IPS-18c (cell line): ENCODE data around the gene ZNF791.

Experiments
- H3K4me3 ChIP-seq: 2 replicates; pipeline ENCODE4 v1.7.0; 2013; ENCODE audit warnings: low read depth, mild to moderate bottlenecking, low read length, moderate library complexity; ENCODE audit not compliant: insufficient read depth
- H3K9me3 ChIP-seq: one replicate; pipeline ENCODE4 v1.6.1; 2013; ENCODE audit warnings: mild to moderate bottlenecking, low read length, moderate library complexity; ENCODE audit not compliant: control insufficient read depth, insufficient read depth

The ZNF791 gene

DNA sequence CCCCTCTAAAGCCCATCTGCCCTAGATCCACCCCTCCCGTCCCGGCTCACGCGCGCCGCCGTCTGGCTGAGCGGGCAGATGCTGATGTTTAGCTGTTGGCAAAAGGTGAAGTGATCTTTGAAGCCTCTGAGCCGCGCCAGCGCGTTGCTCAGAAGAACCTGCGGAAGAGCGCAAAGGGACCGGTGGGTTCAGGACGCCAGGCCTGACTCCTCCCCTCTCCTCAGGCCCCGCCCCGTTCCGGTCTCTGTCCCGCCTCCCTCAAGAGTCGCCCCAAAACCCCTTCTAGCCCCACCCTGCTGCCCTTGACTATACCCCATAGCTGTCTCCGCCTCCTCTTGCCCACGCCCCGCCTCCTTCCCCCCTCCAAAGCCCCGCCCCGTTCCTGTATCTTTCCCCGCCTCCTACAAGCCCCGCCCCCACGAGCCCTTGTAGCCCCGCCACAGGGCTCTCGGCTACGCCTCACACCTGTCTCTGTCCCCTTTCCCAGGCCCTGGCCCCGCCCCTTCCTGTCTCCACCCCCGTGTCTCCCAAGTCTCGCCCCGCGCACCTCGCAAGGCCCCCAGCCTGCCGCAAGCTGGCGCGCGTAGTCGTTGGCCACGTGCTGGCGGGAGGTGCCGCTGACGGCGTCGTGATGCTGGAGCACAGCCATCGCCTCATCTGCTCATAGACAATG, 46.3 kb downstream of the ZNF791 start:
- Histone ChIP-seq H3K4me3 (peak overlapping the region; percentile 11; the same call in 1 of the 2 replicates), H3K9me3 (no peaks in the 10 kb centered on the region)

DNA sequence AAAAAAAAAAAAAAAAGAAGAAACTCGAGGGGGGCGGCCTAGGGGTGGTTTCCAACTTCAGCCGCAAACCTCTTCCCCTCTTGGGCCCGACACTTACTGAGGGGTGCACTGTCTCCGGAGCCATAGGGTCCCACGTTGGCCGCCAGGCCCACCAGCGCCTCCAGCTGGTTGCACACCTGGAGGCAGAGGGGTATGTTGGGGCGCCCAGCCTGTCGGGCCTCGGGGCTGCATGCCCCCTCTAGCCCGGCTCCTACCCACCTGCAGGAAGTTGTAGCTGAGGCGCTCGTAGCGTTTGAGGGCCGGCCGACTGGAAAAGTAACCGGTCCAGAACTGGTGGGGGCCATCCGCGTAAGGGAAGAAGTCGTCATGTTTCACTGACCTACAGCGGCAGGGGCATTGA, 47.2 kb downstream of the ZNF791 start:
- no peak overlapping the region for H3K4me3 ChIP-seq
- H3K9me3 ChIP-seq: no peaks in the 10 kb centered on the region

DNA sequence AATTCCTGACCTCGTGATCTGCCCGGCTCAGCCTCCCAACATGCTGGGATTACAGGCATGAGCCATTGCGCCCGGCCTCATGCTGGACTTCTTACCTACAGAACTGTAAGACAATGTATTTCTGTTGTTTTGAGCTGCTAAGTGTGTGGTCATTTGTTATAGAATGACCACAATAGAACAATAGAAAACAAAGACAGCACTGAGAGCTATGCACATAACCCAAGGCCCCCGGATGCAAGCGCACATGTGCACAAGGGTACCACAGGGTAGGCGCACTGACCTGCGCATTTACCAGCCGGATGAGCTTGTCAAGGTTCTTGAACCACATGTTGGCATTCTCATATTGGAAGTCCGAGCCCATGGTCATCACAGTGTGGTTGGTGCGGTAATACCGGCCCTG, 50.3 kb downstream of the ZNF791 start:
- H3K4me3 ChIP-seq: no peak overlapping the region
- H3K9me3 ChIP-seq: no peaks in the 10 kb centered on the region

DNA sequence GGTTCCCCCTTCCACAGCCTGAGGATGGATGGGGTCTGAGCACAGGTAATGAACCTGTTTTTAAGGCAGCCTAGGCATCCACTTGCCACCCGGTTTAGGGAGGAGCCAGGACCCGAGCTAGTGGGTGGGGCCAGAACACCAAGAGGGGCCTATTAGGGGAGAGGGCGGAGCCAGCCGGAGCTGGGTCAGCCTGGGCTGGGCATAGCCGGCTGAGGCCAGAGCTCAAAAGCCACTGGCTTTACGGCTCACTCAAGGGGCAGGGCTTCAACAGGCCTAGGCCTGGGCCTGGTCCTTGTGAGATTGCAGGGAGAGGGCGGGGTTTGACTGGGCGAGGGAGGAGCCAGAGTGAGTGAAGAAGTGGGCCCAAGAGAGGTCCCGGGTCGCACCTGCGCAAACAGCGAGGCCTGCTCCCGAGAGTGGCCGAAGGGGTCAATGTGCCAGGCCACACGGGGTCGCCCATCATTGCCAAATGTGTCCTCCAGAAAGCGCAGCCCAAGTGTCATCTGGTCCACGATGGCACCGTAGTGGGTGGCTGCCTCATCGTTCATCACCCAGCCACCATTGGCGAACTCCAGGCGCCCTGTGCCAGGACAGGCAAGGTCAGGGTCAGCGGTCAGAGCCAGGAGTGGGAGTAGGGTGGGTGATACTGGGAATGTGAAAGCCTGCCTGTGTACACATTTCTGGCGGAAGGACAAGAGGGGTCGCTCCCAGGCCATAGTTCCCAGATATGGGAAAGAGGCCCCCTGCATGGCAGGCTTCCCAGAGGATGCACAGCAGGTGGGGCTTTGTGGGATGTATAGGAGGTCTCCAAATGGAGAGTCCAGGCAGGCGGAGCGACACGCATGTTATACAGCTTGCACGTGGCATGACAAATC, 53.9 kb downstream of the ZNF791 start:
- Histone ChIP-seq H3K4me3 (no peak overlapping the region; the same call in 1 of the 2 replicates), H3K9me3 (peaks cover 2% of the 10 kb centered on the region)

DNA sequence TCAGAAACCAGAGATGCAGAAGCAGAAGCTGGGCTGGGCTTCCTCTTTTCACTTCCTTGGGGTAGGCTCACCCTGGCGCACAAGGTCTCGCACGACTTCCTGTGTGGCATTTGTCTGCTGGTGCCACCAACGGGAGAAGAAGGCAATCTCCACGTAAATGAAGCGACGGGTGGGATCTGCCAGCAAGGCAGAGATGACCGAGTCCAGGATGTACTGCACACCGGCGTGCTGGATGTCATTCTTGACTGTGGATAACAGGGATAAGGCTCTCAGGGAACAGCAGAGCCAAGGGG, 54.5 kb downstream of the ZNF791 start:
- no peak overlapping the region for H3K4me3 ChIP-seq
- H3K9me3 ChIP-seq: peaks cover 2% of the 10 kb centered on the region

DNA sequence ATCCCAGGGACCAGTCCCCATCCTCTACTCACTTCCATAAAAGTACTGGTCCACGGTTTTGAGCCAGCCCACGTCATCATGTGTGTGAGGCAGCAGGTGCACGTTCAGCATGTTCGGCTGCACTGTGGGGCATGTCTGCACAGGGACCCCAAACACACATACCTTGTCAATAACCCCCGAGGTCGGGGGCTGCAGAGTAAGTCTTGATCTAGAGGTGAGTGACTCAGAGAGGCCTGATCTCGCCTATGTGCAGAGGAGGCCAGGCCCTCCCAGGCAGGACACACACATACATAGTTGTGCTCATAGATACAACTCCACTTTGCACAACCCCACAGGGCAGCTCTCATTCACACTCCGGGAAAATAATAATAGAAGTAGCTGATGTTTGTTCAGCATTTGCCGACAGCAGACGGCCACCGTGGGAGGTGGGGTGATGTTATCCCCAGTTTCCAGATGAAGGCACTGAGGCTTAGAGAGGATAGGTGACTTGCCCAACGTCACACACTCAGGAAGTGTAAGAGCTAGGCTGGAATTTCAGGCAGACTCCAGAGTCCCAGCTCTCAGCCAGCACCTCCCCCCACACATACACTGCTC, 55.0 kb downstream of the ZNF791 start:
- H3K9me3 ChIP-seq: peaks cover 2% of the 10 kb centered on the region

DNA sequence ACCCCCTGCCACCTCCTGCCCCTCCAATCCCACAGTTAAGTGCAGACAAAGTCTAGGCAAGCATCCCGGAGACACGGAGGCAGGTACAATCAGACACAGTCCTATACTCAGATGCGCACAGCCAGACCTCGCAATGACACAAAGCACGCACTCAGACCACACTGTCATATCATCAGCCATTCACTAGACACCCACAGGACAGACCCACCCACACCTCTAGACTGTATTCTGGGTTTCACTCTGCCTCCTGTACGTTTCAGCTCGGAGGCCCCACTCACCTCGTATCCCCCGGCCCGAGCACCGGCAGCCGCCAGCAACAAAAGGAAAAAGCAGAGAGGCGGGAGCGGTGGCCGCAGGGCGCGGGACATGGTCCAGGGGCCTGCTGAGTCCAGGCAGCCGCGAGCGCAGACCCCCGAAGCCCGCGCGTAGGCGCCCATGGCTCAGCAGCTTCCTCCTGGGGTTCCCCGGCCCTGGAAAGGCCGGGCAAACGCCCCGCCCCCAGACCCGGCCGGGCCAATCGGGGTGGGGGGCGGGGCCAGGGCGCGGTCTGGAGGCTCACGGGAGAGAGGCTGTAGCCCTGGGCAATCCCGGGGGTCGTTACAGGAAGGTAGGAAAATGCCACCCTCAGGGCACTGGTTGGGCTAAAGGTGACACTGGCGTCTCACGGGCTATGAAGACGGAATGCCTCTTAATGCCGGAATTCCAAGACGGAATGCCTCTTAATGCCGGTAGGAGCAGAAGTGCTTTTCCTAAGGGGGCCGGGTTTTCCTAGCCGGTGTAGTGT, 55.7 kb downstream of the ZNF791 start, which contains the start of the genes MAN2B1 and WDR83:
TSS of gene MAN2B1 (minus strand) at position 478 of the 784 bp plus-strand sequence. CDS start at position 437, 41 bp downstream.
TSS of gene WDR83 (plus strand) at position 543 of the 784 bp plus-strand sequence. CDS start 2,984 bp downstream, outside the sequence.
- H3K4me3 ChIP-seq: peak within 1 kb of the TSS; percentile 80

More for the DNA sequence above, 55.0 kb downstream of the ZNF791 start:
- H3K4me3 ChIP-seq: peak overlapping the region; percentile 80

DNA sequence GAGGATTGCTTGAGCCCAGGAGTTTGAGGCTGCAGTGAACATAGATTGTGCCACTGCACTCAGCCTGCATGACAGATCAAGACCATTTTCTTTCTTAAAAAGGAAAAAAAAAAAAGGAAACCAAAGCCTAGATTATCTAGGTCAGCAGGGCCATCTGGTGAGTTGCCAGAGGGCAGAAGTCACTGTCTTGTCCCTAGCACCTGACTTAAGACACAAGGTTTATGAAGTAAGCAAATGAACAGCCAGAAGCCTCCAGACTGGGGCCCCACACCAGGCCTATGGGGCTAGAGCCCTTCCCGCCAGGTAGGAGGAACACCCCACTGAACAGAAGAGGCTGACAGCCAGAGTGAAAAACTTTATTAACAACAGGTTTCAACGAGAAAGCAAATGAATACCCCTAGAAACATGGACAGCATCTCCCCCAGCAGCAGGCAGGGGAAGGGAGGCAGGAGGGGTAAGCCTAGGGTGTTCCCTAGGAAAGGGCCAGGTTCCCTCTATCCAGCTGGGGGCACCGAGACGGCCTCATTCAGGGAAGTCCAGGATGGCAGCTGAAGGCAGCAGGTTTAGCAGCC, 57.1 kb downstream of the ZNF791 start:
- Histone ChIP-seq H3K9me3 (peaks cover 2% of the 10 kb centered on the region), H3K4me3 (0 out of 2 replicates have a peak overlapping the region, but pooled peaks have one; percentile 94)

More for the DNA sequence above, 55.7 kb downstream of the ZNF791 start, which contains the start of the genes MAN2B1 and WDR83:
- H3K9me3 ChIP-seq: peaks cover 2% of the 10 kb centered on the region

DNA sequence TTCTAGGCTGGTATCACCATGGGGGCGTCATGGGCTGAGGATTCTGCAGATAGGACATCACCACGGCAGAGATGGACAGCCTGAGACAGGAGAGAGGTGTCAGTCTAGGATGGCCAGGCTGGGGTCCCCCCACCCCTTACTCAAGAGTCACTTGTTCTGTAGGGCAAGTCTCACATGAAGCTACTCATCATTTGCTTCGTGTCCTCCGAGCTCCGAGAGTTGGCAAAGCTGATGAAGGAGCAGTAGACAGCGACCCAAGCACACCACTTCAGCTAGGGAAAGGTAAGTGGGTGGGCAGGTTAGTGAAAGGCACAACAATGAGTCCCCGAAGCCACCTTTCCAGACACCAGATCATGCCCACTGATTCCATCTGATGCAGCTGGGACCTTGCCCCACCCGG, 57.6 kb downstream of the ZNF791 start:
- H3K4me3 ChIP-seq: peak overlapping the region; percentile 94

DNA sequence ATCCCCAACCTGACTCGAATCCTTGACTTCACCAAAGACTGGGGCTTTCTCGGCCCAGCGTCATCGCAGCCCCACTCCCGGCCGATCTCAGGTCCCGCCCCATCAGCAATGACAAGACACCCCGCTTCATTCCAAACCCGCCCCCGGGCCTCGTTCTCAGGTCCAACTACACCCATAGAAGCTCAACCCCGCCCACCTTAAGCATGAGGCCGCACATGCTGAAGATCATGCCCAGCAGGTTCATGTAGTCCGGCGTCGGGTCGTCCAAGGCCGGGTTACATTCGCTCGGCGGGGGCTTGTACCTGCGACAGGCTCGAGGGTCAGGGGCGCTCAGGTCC, 58.2 kb downstream of the ZNF791 start:
- peaks cover 2% of the 10 kb centered on the region for H3K9me3 ChIP-seq
- H3K4me3 ChIP-seq: peak overlapping the region; percentile 94

More for the DNA sequence above, 57.6 kb downstream of the ZNF791 start:
- H3K9me3 ChIP-seq: peaks cover 2% of the 10 kb centered on the region

DNA sequence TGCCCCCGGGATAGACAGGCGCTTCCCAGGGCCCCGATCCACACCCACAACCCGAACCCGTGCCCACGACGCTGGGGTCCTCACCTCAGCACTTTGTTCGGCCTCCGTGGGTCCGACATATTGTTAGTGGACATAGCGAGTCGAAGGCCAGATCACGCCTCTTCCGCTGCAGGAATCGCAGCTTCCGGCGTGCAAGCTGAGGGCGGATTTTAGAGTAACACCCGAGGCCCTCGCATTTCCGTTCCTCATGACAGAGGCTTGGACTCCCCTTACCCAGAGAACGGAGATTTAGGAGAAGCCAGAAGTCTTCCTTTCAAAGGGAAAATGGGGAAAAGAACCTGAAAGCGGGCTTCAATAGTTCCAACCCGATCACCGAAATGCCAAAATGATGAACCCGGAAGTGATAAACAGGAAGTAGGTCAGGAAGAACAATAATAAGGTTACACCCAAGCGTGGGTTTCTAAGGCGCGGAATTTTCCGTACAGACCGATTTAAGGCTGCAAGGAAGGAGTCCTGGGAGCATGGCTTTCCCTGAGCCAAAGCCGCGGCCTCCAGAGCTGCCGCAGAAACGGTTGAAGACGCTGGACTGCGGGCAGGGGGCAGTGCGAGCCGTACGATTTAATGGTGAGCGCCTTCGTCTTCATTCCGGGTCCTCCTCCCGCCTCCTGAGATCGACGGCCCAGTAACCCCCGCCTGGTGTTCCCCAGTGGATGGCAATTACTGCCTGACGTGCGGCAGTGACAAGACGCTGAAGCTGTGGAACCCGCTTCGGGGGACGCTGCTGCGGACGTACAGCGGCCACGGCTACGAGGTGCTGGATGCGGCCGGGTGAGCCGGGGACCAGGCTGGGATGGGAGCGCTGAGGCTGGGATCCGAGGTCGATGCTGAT, 58.8 kb downstream of the ZNF791 start:
- H3K4me3 ChIP-seq: peak overlapping the region; percentile 94
- peaks cover 2% of the 10 kb centered on the region for H3K9me3 ChIP-seq

DNA sequence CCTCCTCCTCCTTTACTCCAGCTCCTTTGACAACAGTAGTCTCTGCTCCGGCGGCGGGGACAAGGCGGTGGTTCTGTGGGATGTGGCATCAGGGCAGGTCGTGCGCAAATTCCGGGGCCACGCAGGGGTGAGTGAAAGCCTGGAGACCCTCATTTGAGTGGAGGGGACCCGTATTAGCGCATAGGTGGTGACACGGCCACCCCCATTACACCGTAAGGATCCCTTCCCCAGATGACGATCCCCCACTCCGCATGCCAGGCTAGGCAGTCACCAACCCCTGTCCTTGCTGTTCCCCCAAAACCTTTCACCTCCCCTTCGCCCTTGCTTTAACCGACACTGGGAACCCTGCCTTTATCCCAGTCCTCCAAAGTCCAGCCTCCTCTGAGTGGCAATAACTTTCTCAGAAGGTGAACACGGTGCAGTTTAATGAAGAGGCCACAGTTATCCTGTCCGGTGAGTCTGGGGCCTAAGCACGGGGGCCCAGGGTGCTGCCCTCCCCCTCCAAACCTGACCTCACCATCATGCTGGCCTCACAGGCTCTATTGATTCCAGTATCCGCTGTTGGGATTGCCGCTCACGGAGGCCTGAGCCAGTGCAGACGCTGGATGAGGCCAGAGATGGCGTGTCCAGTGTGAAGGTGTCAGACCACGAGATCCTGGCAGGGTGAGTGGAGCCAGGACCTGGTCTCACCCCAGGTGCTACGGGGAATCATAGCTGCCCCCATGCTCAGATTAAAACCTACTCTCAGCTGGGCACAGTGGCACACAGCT, 59.6 kb downstream of the ZNF791 start:
- H3K4me3 ChIP-seq: peak overlapping the region; percentile 94

DNA sequence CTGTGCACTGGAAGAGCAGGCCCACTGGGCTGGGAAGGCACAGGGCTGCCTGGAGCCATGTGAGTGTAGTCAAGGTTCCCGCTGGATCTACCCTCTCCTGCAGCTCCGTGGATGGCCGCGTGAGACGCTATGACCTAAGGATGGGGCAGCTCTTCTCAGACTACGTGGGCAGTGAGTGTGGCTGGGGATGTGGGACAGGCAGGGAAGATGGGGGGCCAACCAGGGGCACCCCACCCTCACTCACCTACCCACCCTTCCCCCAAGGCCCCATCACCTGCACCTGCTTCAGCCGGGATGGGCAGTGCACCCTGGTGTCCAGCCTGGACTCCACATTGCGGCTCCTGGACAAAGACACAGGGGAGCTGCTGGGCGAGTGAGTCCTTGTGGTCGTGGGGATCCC, 62.0 kb downstream of the ZNF791 start:
- H3K4me3 ChIP-seq: no peak overlapping the region

More for the DNA sequence above, 59.6 kb downstream of the ZNF791 start:
- H3K9me3 ChIP-seq: peaks cover 2% of the 10 kb centered on the region

DNA sequence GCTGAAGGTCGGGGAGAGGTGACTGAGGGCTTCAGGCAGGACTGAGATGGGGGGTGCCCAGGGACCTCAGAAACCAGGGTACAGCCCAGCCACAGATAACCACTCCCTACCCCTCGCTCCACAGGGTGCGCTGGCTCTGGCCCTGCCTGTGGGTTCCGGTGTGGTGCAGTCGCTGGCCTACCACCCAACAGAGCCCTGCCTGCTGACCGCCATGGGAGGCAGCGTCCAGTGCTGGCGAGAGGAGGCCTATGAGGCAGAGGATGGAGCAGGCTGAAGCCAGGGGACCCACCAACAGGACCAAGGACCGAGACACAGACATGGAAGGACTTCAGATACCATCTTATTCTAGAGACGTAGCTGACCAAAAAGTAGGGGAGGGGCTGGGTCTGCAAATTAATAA, 64.7 kb downstream of the ZNF791 start:
- no peak overlapping the region for H3K4me3 ChIP-seq
- H3K9me3 ChIP-seq: no peaks in the 10 kb centered on the region

More for the DNA sequence above, 62.0 kb downstream of the ZNF791 start:
- no peaks in the 10 kb centered on the region for H3K9me3 ChIP-seq

DNA sequence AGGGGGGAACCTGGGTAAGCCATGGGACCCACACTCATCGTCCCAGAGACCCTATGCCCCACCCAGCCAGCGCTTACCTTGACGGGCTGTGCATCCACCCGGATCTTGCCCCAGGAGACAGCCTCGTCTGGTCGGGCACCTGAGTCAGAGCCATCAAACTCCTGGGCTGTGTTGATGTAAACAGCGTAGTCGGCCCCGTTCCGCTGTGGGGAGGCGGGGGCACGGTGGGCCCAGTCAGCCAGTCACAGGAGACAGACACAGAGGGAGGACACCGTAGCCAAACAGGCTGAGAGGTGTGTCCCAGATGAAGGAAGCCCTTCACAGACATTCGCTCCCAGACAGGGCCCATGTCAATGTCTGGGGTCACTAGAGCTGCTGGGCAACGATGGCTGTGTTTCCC, 65.2 kb downstream of the ZNF791 start:
- Histone ChIP-seq H3K9me3 (no peaks in the 10 kb centered on the region), H3K4me3 (no peak overlapping the region)
